GM21717 (cell line): ENCODE results near the gene PEX14.

Experiments
- ATAC-seq: cut with Tn5 transposase; IDR thresholded peaks from one replicate; pipeline ENCODE4 v1.9.1; 2021; ENCODE audit warnings: mild to moderate bottlenecking, moderate library complexity; ENCODE audit not compliant: unreplicated experiment

The PEX14 gene

GRCh38 chr1:10642403-10643080 lies 167.8 kb downstream of the PEX14 start:
- ATAC-seq = no peak

GRCh38 chr1:10643607-10644306 lies 169.0 kb downstream of the PEX14 start:
- no peak for ATAC-seq

- ATAC-seq = no peak
Measured at GRCh38 chr1:10644307-10645128, 169.8 kb downstream of the PEX14 start.

GRCh38 chr1:10646347-10646861 lies 171.7 kb downstream of the PEX14 start:
- ATAC-seq = no peak

- ATAC-seq = no peak
Measured at GRCh38 chr1:10647414-10648170, 172.8 kb downstream of the PEX14 start.

GRCh38 chr1:10648689-10649516 lies 174.2 kb downstream of the PEX14 start:
- ATAC-seq = no peak

- ATAC-seq = no peak
Measured at GRCh38 chr1:10649517-10650201, 174.9 kb downstream of the PEX14 start.

- no peak for ATAC-seq
Measured at GRCh38 chr1:10650556-10651388, 176.0 kb downstream of the PEX14 start.

GRCh38 chr1:10651389-10651766 lies 176.6 kb downstream of the PEX14 start:
- ATAC-seq = no peak

- no peak for ATAC-seq
Measured at GRCh38 chr1:10651793-10652192, 177.0 kb downstream of the PEX14 start.

- ATAC-seq = no peak
Measured at GRCh38 chr1:10652626-10653025, 177.9 kb downstream of the PEX14 start.

- ATAC-seq = no peak
Measured at GRCh38 chr1:10653370-10654125, 178.8 kb downstream of the PEX14 start.

- ATAC-seq = no peak
Measured at GRCh38 chr1:10655002-10655401, 180.3 kb downstream of the PEX14 start.

GRCh38 chr1:10656431-10656830 lies 181.7 kb downstream of the PEX14 start:
- ATAC-seq = no peak

GRCh38 chr1:10657088-10657847 lies 182.5 kb downstream of the PEX14 start:
- ATAC-seq = no peak

GRCh38 chr1:10658396-10659066 lies 183.8 kb downstream of the PEX14 start:
- no peak for ATAC-seq
